ENCODE results near the gene SPANXN5. TPM values are rescaled to one million over a fixed set of nuclear protein-coding genes. Genes with fewer than 3 reads are reported as not detected.
"Not testable (repeated sequence)": the region's sequence is repeated elsewhere in the genome, so short reads cannot be mapped to it uniquely, and the experiment has no call there.

SPANXN5 gene, protein sequence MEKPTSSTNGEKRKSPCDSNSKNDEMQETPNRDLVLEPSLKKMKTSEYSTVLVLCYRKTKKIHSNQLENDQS
- total RNA-seq (2014; rRNA removed; shearing (Covaris generic)) (not detected in 2 replicates), total RNA-seq (2022) (not detected in 2 replicates), Bru-seq, nascent RNA (not detected), BruChase-seq, experiment 1, labeled RNA remaining after a 6-hour chase (not detected), BruChase-seq, experiment 2, labeled RNA remaining after a 2-hour chase (not detected)
- long read RNA-seq = 0 reads

GRCh38 chrX:52797327-52797726 lies at the start of gene SPANXN5:
SPANXN5 (minus strand) TSS chrX:52797427; CDS start chrX:52797348, 79 bp downstream.
- H3K4me2 ChIP-seq (ENCODE audit: low read length); POLR2A ChIA-PET; intact Hi-C loops (cut with micrococcal nuclease; ENCODE audit: unreplicated experiment): not testable (repeated sequence)

DNA sequence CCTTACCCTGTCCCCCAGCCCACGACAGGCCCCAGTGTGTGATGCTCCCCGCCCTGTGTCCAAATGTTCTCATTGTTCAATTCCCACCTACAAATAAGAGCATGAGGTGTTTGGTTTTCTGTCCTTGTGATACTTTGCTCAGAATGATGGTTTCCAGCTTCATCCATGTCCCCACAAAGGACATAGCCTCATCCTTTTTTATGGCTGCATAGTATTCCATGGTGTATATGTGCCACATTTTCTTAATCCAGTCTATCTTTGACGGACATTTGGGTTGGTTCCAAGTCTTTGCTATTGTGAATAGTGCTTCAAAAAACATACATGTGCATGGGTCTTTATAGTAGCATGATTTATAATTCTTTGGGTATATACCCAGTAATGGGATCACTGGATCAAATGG lies 46.4 kb upstream of the SPANXN5 start:
- H3K4me3 ChIP-seq (ENCODE audit: low read depth, low read length, poor library complexity, severe bottlenecking); DNase-seq (ENCODE audit: low spot score); H3K4me1 ChIP-seq (ENCODE audit: insufficient read depth, low read length, poor library complexity, severe bottlenecking); H3K36me3 ChIP-seq (ENCODE audit: insufficient read depth, low read length); POLR2A ChIA-PET; H3K4me2 ChIP-seq (ENCODE audit: low read length); H2AFZ ChIP-seq (ENCODE audit: low read length); H3K27ac ChIP-seq (ENCODE audit: low read depth, low read length, poor library complexity, severe bottlenecking); intact Hi-C loops (cut with micrococcal nuclease; ENCODE audit: unreplicated experiment); H3K9me3 ChIP-seq (ENCODE audit: low read length); H4K20me1 ChIP-seq (ENCODE audit: insufficient read depth, low read length); H3K79me2 ChIP-seq (ENCODE audit: insufficient read depth, low read depth, low read length); BruUV-seq (replicated peaks); H3K9me2 ChIP-seq (ENCODE audit: insufficient read depth, low read length); CTCF ChIA-PET (ENCODE audit: unreplicated experiment): not testable (repeated sequence)

More at GRCh38 chrX:52797327-52797726, at the start of gene SPANXN5:
- BruUV-seq (replicated peaks); H4K20me1 ChIP-seq (ENCODE audit: insufficient read depth, low read length); H3K27ac ChIP-seq (ENCODE audit: low read depth, low read length, poor library complexity, severe bottlenecking); H3K79me2 ChIP-seq (ENCODE audit: insufficient read depth, low read depth, low read length); DNase-seq (ENCODE audit: low spot score); H3K9me2 ChIP-seq (ENCODE audit: insufficient read depth, low read length); H3K9me3 ChIP-seq (ENCODE audit: low read length); CTCF ChIA-PET (ENCODE audit: unreplicated experiment); H3K4me1 ChIP-seq (ENCODE audit: insufficient read depth, low read length, poor library complexity, severe bottlenecking); H3K36me3 ChIP-seq (ENCODE audit: insufficient read depth, low read length); H3K4me3 ChIP-seq (ENCODE audit: low read depth, low read length, poor library complexity, severe bottlenecking); H2AFZ ChIP-seq (ENCODE audit: low read length): not testable (repeated sequence)

- Histone ChIP-seq H3K79me2 (ENCODE audit: insufficient read depth, low read depth, low read length) (no peaks in the 10 kb centered on the region), H3K4me3 (ENCODE audit: low read depth, low read length, poor library complexity, severe bottlenecking) (no peak overlapping the region), H3K4me2 (ENCODE audit: low read length) (no peak overlapping the region), H3K9me2 (ENCODE audit: insufficient read depth, low read length) (no peaks in the 10 kb centered on the region), H3K27ac (ENCODE audit: low read depth, low read length, poor library complexity, severe bottlenecking) (no peak overlapping the region), H4K20me1 (ENCODE audit: insufficient read depth, low read length) (no peaks in the 10 kb centered on the region), H2AFZ (ENCODE audit: low read length) (no peak overlapping the region), H3K36me3 (ENCODE audit: insufficient read depth, low read length) (no peaks in the 10 kb centered on the region), H3K9me3 (ENCODE audit: low read length) (no peaks in the 10 kb centered on the region), H3K4me1 (ENCODE audit: insufficient read depth, low read length, poor library complexity, severe bottlenecking) (no peaks in the 10 kb centered on the region)
- POLR2A ChIA-PET = no interaction called here
- intact Hi-C loops (cut with micrococcal nuclease; ENCODE audit: unreplicated experiment) = no loop called here
- DNase-seq (ENCODE audit: low spot score) = no peak
- BruUV-seq (replicated peaks) = no TSS peak
- no peak for TF ChIP-seq CTCF (conservative IDR thresholded peaks at IDR 0.05; ENCODE audit: low read length)
- no peak for TF ChIP-seq EZH2phosphoT487 (IDR thresholded peaks at IDR 0.05; ENCODE audit: borderline replicate concordance, low read depth, low read length)
- CTCF ChIA-PET (ENCODE audit: unreplicated experiment) = no interaction called here
Observed at GRCh38 chrX:52839137-52839536, 41.9 kb upstream of the SPANXN5 start.

DNA sequence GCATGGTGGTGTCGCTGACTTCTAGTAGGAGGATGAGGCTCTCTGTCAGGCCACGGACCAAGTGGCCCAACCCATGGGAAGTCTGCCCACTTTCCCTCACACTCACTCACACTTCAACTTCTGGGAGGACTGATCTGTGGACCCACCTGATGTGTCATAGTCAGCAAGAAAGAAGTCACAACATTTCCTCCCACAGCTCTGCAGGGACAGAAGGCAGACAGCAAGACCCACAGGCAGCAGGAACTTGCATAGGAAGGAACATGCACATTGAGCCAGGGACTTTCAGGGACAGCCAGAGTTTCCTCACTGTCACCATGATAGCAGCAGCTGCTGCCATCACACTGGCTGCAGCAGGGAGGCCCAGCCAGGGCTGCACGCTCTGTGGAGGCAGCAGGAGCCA lies 33.3 kb upstream of the SPANXN5 start:
- no peaks in the 10 kb centered on the region for H3K36me3 ChIP-seq (ENCODE audit: insufficient read depth, low read length)
- H3K9me3 ChIP-seq (ENCODE audit: low read length) = no peaks in the 10 kb centered on the region
- no peak overlapping the region for H3K4me2 ChIP-seq (ENCODE audit: low read length)
- H3K9me2 ChIP-seq (ENCODE audit: insufficient read depth, low read length) = no peaks in the 10 kb centered on the region
- no TSS peak for BruUV-seq (replicated peaks)
- ChIA-PET POLR2A (no interaction called here), CTCF (ENCODE audit: unreplicated experiment) (no interaction called here)
- H3K79me2 ChIP-seq (ENCODE audit: insufficient read depth, low read depth, low read length) = no peaks in the 10 kb centered on the region
- no peaks in the 10 kb centered on the region for H4K20me1 ChIP-seq (ENCODE audit: insufficient read depth, low read length)
- H2AFZ ChIP-seq (ENCODE audit: low read length) = no peak overlapping the region
- TF ChIP-seq EZH2phosphoT487 (IDR thresholded peaks at IDR 0.05; ENCODE audit: borderline replicate concordance, low read depth, low read length) (no peak), CTCF (conservative IDR thresholded peaks at IDR 0.05; ENCODE audit: low read length) (no peak)
- H3K4me1 ChIP-seq (ENCODE audit: insufficient read depth, low read length, poor library complexity, severe bottlenecking) = no peaks in the 10 kb centered on the region
- no peak overlapping the region for H3K4me3 ChIP-seq (ENCODE audit: low read depth, low read length, poor library complexity, severe bottlenecking)
- DNase-seq (ENCODE audit: low spot score) = no peak
- intact Hi-C loops (cut with micrococcal nuclease; ENCODE audit: unreplicated experiment) = no loop called here
- H3K27ac ChIP-seq (ENCODE audit: low read depth, low read length, poor library complexity, severe bottlenecking) = no peak overlapping the region
